HG03439 (cell line): ENCODE data around the gene PLA2G4B.

Experiments used
- ATAC-seq: cut with Tn5 transposase; IDR thresholded peaks from one replicate; pipeline ENCODE4 v1.9.1; 2021; ENCODE audit warnings: mild to moderate bottlenecking, moderate library complexity; ENCODE audit not compliant: unreplicated experiment

PLA2G4B gene

GRCh38 chr15:41838400-41838897 lies at the start of gene PLA2G4B:
TSS of gene PLA2G4B (plus strand) at chr15:41838847. CDS start at chr15:41838914, 67 bp downstream.
- no peak for ATAC-seq

GRCh38 chr15:41789236-41789635 lies 49.4 kb upstream of the PLA2G4B start:
- ATAC-seq = no peak

GRCh38 chr15:41789662-41790061 lies 49.0 kb upstream of the PLA2G4B start:
- ATAC-seq = no peak

GRCh38 chr15:41790169-41790568 lies 48.5 kb upstream of the PLA2G4B start:
- no peak for ATAC-seq

GRCh38 chr15:41790756-41791546 lies 47.7 kb upstream of the PLA2G4B start:
- ATAC-seq = no peak

- no peak for ATAC-seq
Observed at GRCh38 chr15:41791547-41791937, 47.1 kb upstream of the PLA2G4B start.

- no peak for ATAC-seq
Observed at GRCh38 chr15:41792000-41792637, 46.5 kb upstream of the PLA2G4B start.

GRCh38 chr15:41794081-41794480 lies 44.6 kb upstream of the PLA2G4B start:
- ATAC-seq = no peak

- ATAC-seq = no peak
Observed at GRCh38 chr15:41795996-41796856, 42.4 kb upstream of the PLA2G4B start.

- no peak for ATAC-seq
Observed at GRCh38 chr15:41797201-41797944, 41.3 kb upstream of the PLA2G4B start.

- ATAC-seq = no peak
Observed at GRCh38 chr15:41798607-41799487, 39.8 kb upstream of the PLA2G4B start.

GRCh38 chr15:41799488-41799805 lies 39.2 kb upstream of the PLA2G4B start:
- no peak for ATAC-seq

GRCh38 chr15:41801185-41801584 lies 37.5 kb upstream of the PLA2G4B start:
- no peak for ATAC-seq

- no peak for ATAC-seq
Observed at GRCh38 chr15:41801850-41802455, 36.7 kb upstream of the PLA2G4B start.

- no peak for ATAC-seq
Observed at GRCh38 chr15:41804361-41804760, 34.3 kb upstream of the PLA2G4B start.

- no peak for ATAC-seq
Observed at GRCh38 chr15:41804916-41805666, 33.6 kb upstream of the PLA2G4B start.

- ATAC-seq = no peak
Observed at GRCh38 chr15:41805711-41806110, 32.9 kb upstream of the PLA2G4B start.

- ATAC-seq = no peak
Observed at GRCh38 chr15:41806291-41807181, 32.1 kb upstream of the PLA2G4B start.
